ENCODE data around the gene KRT81. TPM values are rescaled to one million over a fixed set of nuclear protein-coding genes. Genes with fewer than 3 reads are reported as not detected.

Gene KRT81
- total RNA-seq, 1 experiment from 2014 or later, result 0.70 TPM

- Mint-ChIP-seq H3K27me3 (ENCODE audit: low read depth) (peaks cover 5% of the 10 kb centered on the region; the same call in 1 of the 2 replicates), H3K27ac (no peak overlapping the region), H3K9me3 (no peaks in the 10 kb centered on the region), H3K36me3 (no peaks in the 10 kb centered on the region), H3K4me1 (peaks cover 4% of the 10 kb centered on the region; the same call in 1 of the 2 replicates), H3K4me3 (no peak overlapping the region)
- TF ChIP-seq TCF7 (CRISPR knock-in tag; IDR thresholded peaks at IDR 0.05; ENCODE audit: low read depth) (no peak), ZSCAN18 (CRISPR knock-in tag; IDR thresholded peaks at IDR 0.05) (no peak)
- POLR2A ChIA-PET, result no interaction called here
- ATAC-seq (no peak), DNase-seq (ENCODE audit: low spot score) (no peak)
- CTCF ChIA-PET, result interaction anchor here (1.3 to 1.5 kb wide), 3 partner anchors 39 to 166 kb away, joined by 3 to 7 read pairs (median 4); no protein-coding TSS in a partner anchor
Measured at GRCh38 chr12:52323001-52323400, 31.7 kb upstream of the KRT81 start.

GRCh38 chr12:52322069-52322468, 30.7 kb upstream of the KRT81 start:
- Mint-ChIP-seq H3K4me3 (no peak overlapping the region), H3K27ac (no peak overlapping the region), H3K4me1 (peaks cover under 1% of the 10 kb centered on the region; the same call in 1 of the 2 replicates), H3K36me3 (no peaks in the 10 kb centered on the region), H3K27me3 (ENCODE audit: low read depth) (peaks cover 5% of the 10 kb centered on the region; the same call in 1 of the 2 replicates), H3K9me3 (no peaks in the 10 kb centered on the region)
- CTCF ChIA-PET, result interaction anchor here (0.8 to 1.4 kb wide), 4 partner anchors 43 to 202 kb away, joined by 3 to 7 read pairs (median 3); no protein-coding TSS in a partner anchor
- TF ChIP-seq NFATC4 (CRISPR knock-in tag; IDR thresholded peaks at IDR 0.05), result no peak
- TF ChIP-seq PRDM15 (CRISPR knock-in tag; IDR thresholded peaks at IDR 0.05), result no peak
- TF ChIP-seq NFE2L1 (CRISPR knock-in tag; IDR thresholded peaks at IDR 0.05), result no peak
- TF ChIP-seq RELA (CRISPR knock-in tag; IDR thresholded peaks at IDR 0.05; ENCODE audit: borderline replicate concordance), result no peak
- TF ChIP-seq NR3C1 (CRISPR knock-in tag; conservative IDR thresholded peaks at IDR 0.05; ENCODE audit: low read depth), result no peak
- no peak for TF ChIP-seq PREB (CRISPR knock-in tag; IDR thresholded peaks at IDR 0.05; ENCODE audit: borderline replicate concordance)
- TF ChIP-seq GABPB1 (CRISPR knock-in tag; IDR thresholded peaks at IDR 0.05), result no peak
- no peak for TF ChIP-seq JUN (CRISPR knock-in tag; IDR thresholded peaks at IDR 0.05)
- no peak for TF ChIP-seq ZBTB21 (CRISPR knock-in tag; IDR thresholded peaks at IDR 0.05; ENCODE audit: borderline replicate concordance)
- no peak for TF ChIP-seq TP53 (CRISPR knock-in tag; IDR thresholded peaks at IDR 0.05)
- TF ChIP-seq MAX (CRISPR knock-in tag; IDR thresholded peaks at IDR 0.05), result no peak
- DNase-seq (ENCODE audit: low spot score) (no peak), ATAC-seq (no peak)
- POLR2A ChIA-PET, result no interaction called here

GRCh38 chr12:52321418-52321817, 30.1 kb upstream of the KRT81 start:
- Mint-ChIP-seq H3K4me3 (no peak overlapping the region), H3K9me3 (no peaks in the 10 kb centered on the region), H3K27me3 (ENCODE audit: low read depth) (peaks cover 5% of the 10 kb centered on the region; the same call in 1 of the 2 replicates), H3K4me1 (no peaks in the 10 kb centered on the region), H3K27ac (no peak overlapping the region), H3K36me3 (no peaks in the 10 kb centered on the region)
- CTCF ChIA-PET, result interaction anchor here (0.8 to 1.4 kb wide), 7 partner anchors 11 to 201 kb away, joined by 3 to 7 read pairs (median 3); no protein-coding TSS in a partner anchor
- DNase-seq (ENCODE audit: low spot score) (no peak), ATAC-seq (no peak)
- POLR2A ChIA-PET, result no interaction called here
- no peak for TF ChIP-seq AR (CRISPR knock-in tag; IDR thresholded peaks at IDR 0.05)

Measured in WTC11 (cell line).